ENCODE data around the gene GRHL1. TPM values are rescaled to one million over a fixed set of nuclear protein-coding genes. Genes with fewer than 3 reads are reported as not detected.
A peak's percentile ranks its signal among the peaks of the same experiment; 100 is the strongest.

Gene GRHL1
- total and polyA plus RNA-seq, 2 donors, result 2.8 to 15.9 TPM

DNA sequence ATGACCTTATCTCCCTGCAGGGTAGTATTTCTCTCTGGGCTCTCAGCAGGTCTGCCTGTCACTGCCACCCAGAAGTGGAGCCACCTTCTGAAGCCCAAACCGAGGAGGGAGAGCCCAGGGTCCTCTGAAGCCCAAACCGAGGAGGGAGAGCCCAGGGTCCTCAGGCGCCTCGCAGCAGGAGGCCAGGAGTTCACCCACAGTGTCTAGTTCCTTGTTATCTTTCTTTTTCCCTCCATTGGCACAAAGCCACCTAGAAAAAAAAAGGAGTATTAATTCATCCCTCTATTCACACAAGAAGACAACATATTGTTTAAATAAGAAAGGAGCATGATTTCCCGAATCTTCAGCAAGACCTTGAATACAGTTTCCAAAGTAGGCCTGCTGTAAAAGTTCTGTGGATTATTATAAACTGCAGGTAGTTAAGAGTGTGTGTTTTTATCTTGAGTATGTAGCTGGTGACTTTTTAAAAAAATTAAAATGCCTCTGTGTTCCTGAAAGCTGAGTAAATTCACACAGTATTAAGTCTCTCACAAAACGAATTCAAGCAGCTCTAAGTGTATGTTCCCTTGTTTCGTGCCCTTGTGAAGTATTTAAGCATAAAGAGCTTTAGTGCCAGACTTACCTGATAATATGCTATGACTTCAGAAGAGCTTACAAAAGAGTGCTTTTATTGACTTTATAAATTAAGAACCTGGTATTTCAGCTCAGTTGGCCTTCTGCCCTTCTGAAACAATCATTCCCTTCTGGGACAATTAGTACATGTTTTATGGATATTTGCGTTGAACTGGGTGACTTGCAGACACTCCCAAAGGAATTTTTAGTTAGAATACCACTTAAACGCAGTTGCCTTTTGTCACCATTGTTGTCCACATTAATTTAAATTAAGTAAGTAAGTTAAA, 11.7 kb upstream of the GRHL1 start:
- no peak for DNase-seq (ENCODE audit: extremely low spot score)
- Histone ChIP-seq H3K4me1 (ENCODE audit: insufficient read depth) (no peaks in the 10 kb centered on the region), H3K36me3 (ENCODE audit: insufficient read depth) (no peaks in the 10 kb centered on the region), H3K27ac (ENCODE audit: low read depth) (no peak overlapping the region), H3K4me3 (ENCODE audit: low read depth, low read length) (no peak overlapping the region)
- WGBS, result 62% methylated on average over 9 of the region's 9 CpGs

- Histone ChIP-seq H3K27ac (ENCODE audit: low read depth) (no peak overlapping the region), H3K36me3 (ENCODE audit: insufficient read depth) (no peaks in the 10 kb centered on the region), H3K4me3 (ENCODE audit: low read depth, low read length) (no peak overlapping the region), H3K4me1 (ENCODE audit: insufficient read depth) (no peaks in the 10 kb centered on the region)
- WGBS, result 56% methylated on average over 13 of the region's 13 CpGs
- DNase-seq (ENCODE audit: extremely low spot score), result no peak
Observed at GRCh38 chr2:9941196-9941995, 10.1 kb upstream of the GRHL1 start.

GRCh38 chr2:9941996-9942390, 9.5 kb upstream of the GRHL1 start:
- WGBS, result 68% methylated on average over 6 of the region's 6 CpGs
- DNase-seq (ENCODE audit: extremely low spot score), result no peak
- no peak overlapping the region for H3K27ac ChIP-seq (ENCODE audit: low read depth)
- H3K4me1 ChIP-seq (ENCODE audit: insufficient read depth), result no peaks in the 10 kb centered on the region
- H3K36me3 ChIP-seq (ENCODE audit: insufficient read depth), result no peaks in the 10 kb centered on the region
- H3K4me3 ChIP-seq (ENCODE audit: low read depth, low read length), result no peak overlapping the region

DNA sequence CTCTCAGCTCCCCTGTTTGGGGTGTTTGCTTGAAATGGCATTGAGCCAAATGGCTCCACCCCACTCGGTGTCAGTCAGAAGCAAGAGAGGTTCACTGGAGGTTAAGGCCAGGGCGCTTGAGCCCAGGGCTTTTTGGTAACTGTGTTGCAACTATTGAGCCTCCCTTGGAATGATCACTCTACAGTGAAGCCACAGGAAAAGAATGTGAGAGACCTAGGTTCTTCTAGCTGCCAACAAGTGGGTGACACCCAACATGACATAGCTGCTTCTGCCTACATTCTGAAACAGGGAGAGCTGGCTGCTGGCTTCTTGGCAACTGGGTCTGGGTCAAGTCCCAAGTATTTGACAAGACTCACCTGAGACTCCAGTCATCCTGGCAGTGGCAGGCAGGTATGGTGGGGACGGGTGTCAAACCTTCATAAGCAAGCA, 7.1 kb upstream of the GRHL1 start:
- H3K27ac ChIP-seq (ENCODE audit: low read depth), result no peak overlapping the region
- H3K36me3 ChIP-seq (ENCODE audit: insufficient read depth), result no peaks in the 10 kb centered on the region
- DNase-seq (ENCODE audit: extremely low spot score), result no peak
- no peak overlapping the region for H3K4me3 ChIP-seq (ENCODE audit: low read depth, low read length)
- H3K4me1 ChIP-seq (ENCODE audit: insufficient read depth), result no peaks in the 10 kb centered on the region
- WGBS, result 77% methylated on average over 3 of the region's 3 CpGs

DNA sequence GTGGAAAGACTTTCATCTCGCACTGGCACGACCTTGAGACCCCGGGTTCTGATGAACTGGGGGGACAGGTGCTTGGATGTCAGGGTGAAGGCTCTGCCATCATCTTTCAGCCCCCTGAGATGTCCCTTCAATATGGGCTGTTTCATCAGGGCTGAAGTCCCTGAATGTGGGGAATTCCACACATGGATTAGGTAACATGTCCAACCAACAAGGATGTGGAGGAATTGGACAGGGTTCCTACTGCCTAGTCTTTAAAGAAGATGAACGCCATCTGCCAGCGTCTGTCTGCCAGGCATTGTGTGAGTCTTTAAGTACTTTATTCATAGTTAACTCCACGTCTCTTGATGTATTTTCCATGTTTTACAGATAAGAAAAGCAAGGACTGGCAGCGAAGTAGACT, 5.9 kb upstream of the GRHL1 start:
- Histone ChIP-seq H3K4me1 (ENCODE audit: insufficient read depth) (no peaks in the 10 kb centered on the region), H3K4me3 (ENCODE audit: low read depth, low read length) (no peak overlapping the region), H3K27ac (ENCODE audit: low read depth) (no peak overlapping the region), H3K36me3 (ENCODE audit: insufficient read depth) (no peaks in the 10 kb centered on the region)
- DNase-seq (ENCODE audit: extremely low spot score), result no peak
- 72% methylated on average over 7 of the region's 7 CpGs for WGBS

DNA sequence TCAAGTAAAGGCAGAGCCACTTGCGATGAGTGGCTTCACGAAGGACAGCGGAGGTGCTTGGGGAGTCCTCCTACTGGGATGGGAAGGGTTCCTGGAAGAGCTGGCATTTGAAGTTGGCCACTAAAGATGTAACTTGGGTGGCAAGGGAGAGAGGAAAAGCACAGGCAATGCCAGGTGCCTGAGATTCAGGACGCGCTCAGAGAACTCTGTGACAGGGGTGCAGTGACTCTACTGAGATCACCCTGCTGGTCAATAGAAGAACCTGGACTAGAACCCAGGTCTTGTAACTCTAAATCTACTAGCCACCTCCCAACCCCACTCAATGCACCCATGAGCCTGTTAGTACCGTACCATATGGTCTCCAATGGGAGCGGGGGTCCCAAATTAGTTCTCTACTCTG, 5.4 kb upstream of the GRHL1 start:
- WGBS, result 91% methylated on average over 7 of the region's 7 CpGs
- Histone ChIP-seq H3K4me3 (ENCODE audit: low read depth, low read length) (no peak overlapping the region), H3K27ac (ENCODE audit: low read depth) (no peak overlapping the region), H3K4me1 (ENCODE audit: insufficient read depth) (no peaks in the 10 kb centered on the region), H3K36me3 (ENCODE audit: insufficient read depth) (no peaks in the 10 kb centered on the region)
- DNase-seq (ENCODE audit: extremely low spot score), result no peak

GRCh38 chr2:9946818-9947217, 4.7 kb upstream of the GRHL1 start:
- WGBS, result 78% methylated on average over 5 of the region's 5 CpGs
- DNase-seq (ENCODE audit: extremely low spot score), result no peak
- Histone ChIP-seq H3K4me1 (ENCODE audit: insufficient read depth) (no peaks in the 10 kb centered on the region), H3K4me3 (ENCODE audit: low read depth, low read length) (no peak overlapping the region), H3K27ac (ENCODE audit: low read depth) (no peak overlapping the region), H3K36me3 (ENCODE audit: insufficient read depth) (no peaks in the 10 kb centered on the region)

DNA sequence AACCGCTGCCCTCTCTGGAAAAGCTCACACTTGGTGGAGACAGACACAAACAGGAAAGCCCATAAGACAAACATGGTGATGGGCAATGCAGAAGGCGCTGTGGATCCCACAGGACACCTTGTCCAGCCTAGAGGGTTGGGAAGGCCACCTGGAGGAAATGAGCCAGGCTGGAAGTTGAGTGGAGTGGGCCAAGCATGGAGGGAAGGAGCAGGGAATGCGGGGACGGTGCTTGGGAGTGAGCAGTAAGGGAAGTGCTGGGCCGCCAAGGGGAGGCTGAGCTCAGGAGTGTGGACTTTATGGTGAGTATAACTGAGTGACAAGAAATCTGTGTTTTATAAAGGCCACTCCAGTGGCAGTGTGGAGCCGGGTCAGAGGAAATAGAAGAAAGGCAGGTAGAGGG, 2.8 kb upstream of the GRHL1 start:
- DNase-seq (ENCODE audit: extremely low spot score), result no peak
- Histone ChIP-seq H3K27ac (ENCODE audit: low read depth) (no peak overlapping the region), H3K4me3 (ENCODE audit: low read depth, low read length) (no peak overlapping the region), H3K4me1 (ENCODE audit: insufficient read depth) (no peaks in the 10 kb centered on the region), H3K36me3 (ENCODE audit: insufficient read depth) (no peaks in the 10 kb centered on the region)
- 93% methylated on average over 6 of the region's 6 CpGs for WGBS

GRCh38 chr2:9949239-9949991, 2.1 kb upstream of the GRHL1 start:
- H3K4me3 ChIP-seq (ENCODE audit: low read depth, low read length), result no peak overlapping the region
- DNase-seq (ENCODE audit: extremely low spot score), result no peak
- H3K36me3 ChIP-seq (ENCODE audit: insufficient read depth), result no peaks in the 10 kb centered on the region
- H3K27ac ChIP-seq (ENCODE audit: low read depth), result no peak overlapping the region
- WGBS, result 94% methylated on average over 23 of the region's 23 CpGs
- no peaks in the 10 kb centered on the region for H3K4me1 ChIP-seq (ENCODE audit: insufficient read depth)

DNA sequence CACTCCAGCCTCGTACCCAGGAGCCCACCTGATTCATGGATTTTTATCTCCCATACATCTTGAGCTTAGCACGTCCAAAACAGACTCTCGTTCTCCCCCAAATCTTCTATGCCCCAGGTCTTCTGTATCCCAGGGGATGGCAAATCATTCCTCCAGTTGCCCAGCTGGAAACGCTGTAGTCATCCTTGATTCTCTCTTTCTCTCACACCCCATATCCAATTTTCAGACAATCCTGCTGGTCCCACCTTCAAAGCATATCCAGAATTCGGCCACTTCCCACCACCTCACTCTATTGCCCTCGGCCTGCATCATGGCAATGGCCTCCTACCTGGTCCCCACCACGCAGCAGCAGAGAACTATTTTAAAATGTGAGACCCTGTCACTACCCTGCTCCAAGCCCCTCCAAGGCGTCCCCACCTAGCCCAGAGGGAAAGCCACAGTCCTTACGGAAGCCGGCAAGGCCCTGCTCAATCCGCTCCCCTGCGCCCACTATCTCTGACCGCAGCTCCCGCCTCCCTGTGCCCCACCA, 1.4 kb upstream of the GRHL1 start:
- H3K4me3 ChIP-seq (ENCODE audit: low read depth, low read length), result no peak overlapping the region
- no peaks in the 10 kb centered on the region for H3K36me3 ChIP-seq (ENCODE audit: insufficient read depth)
- DNase-seq (ENCODE audit: extremely low spot score), result no peak
- H3K4me1 ChIP-seq (ENCODE audit: insufficient read depth), result no peaks in the 10 kb centered on the region
- H3K27ac ChIP-seq (ENCODE audit: low read depth), result no peak overlapping the region
- 97% methylated on average over 14 of the region's 14 CpGs for WGBS

- DNase-seq (ENCODE audit: extremely low spot score), result no peak
- Histone ChIP-seq H3K4me1 (ENCODE audit: insufficient read depth) (no peaks in the 10 kb centered on the region), H3K27ac (ENCODE audit: low read depth) (peak overlapping the region; percentile 28), H3K36me3 (ENCODE audit: insufficient read depth) (no peaks in the 10 kb centered on the region), H3K4me3 (ENCODE audit: low read depth, low read length) (peak overlapping the region; percentile 71)
- 8% methylated on average over 76 of the region's 76 CpGs for WGBS
Observed at GRCh38 chr2:9950521-9951271, 797 bp upstream of the GRHL1 start.

- Histone ChIP-seq H3K27ac (ENCODE audit: low read depth) (peak overlapping the region; percentile 28), H3K4me1 (ENCODE audit: insufficient read depth) (no peaks in the 10 kb centered on the region), H3K36me3 (ENCODE audit: insufficient read depth) (no peaks in the 10 kb centered on the region), H3K4me3 (ENCODE audit: low read depth, low read length) (peak overlapping the region; percentile 71)
- WGBS, result under 1% methylated on average over 46 of the region's 47 CpGs
- no peak for DNase-seq (ENCODE audit: extremely low spot score)
Observed at GRCh38 chr2:9951272-9951521, 296 bp upstream of the GRHL1 start.

GRCh38 chr2:9952286-9952737, 819 bp downstream of the GRHL1 start:
- DNase-seq (ENCODE audit: extremely low spot score), result no peak
- Histone ChIP-seq H3K4me3 (ENCODE audit: low read depth, low read length) (peak overlapping the region; percentile 71), H3K36me3 (ENCODE audit: insufficient read depth) (peaks cover 1% of the 10 kb centered on the region), H3K27ac (ENCODE audit: low read depth) (no peak overlapping the region), H3K4me1 (ENCODE audit: insufficient read depth) (no peaks in the 10 kb centered on the region)
- 30% methylated on average over 15 of the region's 15 CpGs for WGBS

All from urinary bladder (tissue), 4 donors.